GM19239 (cell line): Measurements from ENCODE around the gene TMEFF2.

Experiments
- DNase-seq: peaks from one replicate; pipeline ENCODE4 v3.0.0; 2011; ENCODE audit warnings: low spot score; ENCODE audit not compliant: insufficient read length
- FAIRE-seq: peaks from 2 replicates; lab custom pipeline; 2011; peaks lifted over from hg19 to GRCh38; lab: Jason Lieb, UNC

The TMEFF2 gene

GRCh38 chr2:192186806-192187205, 7.9 kb downstream of the TMEFF2 start:
- DNase-seq: no peak
- no peak for FAIRE-seq

- DNase-seq (no peak), FAIRE-seq (no peak)
Measured at GRCh38 chr2:192184349-192184748, 10.4 kb downstream of the TMEFF2 start.

GRCh38 chr2:192183296-192183695, 11.4 kb downstream of the TMEFF2 start:
- no peak for DNase-seq
- no peak for FAIRE-seq

- FAIRE-seq (no peak), DNase-seq (no peak)
Measured at GRCh38 chr2:192166946-192167345, 27.8 kb downstream of the TMEFF2 start.

GRCh38 chr2:192165842-192166241, 28.9 kb downstream of the TMEFF2 start:
- DNase-seq: no peak
- FAIRE-seq: no peak

- DNase-seq (peak; percentile 4), FAIRE-seq (peak; percentile 58)
Measured at GRCh38 chr2:192162392-192163042, 32.2 kb downstream of the TMEFF2 start.

GRCh38 chr2:192161656-192162290, 33.0 kb downstream of the TMEFF2 start:
- DNase-seq (no peak), FAIRE-seq (no peak)

GRCh38 chr2:192159736-192160135, 35.0 kb downstream of the TMEFF2 start:
- DNase-seq: no peak

GRCh38 chr2:192159208-192159607, 35.5 kb downstream of the TMEFF2 start:
- FAIRE-seq (no peak), DNase-seq (no peak)

More at GRCh38 chr2:192159736-192160135, 35.0 kb downstream of the TMEFF2 start:
- no peak for FAIRE-seq

GRCh38 chr2:192157776-192158175, 37.0 kb downstream of the TMEFF2 start:
- no peak for DNase-seq
- FAIRE-seq: no peak

- DNase-seq (no peak), FAIRE-seq (no peak)
Measured at GRCh38 chr2:192155511-192156118, 39.1 kb downstream of the TMEFF2 start.

- no peak for DNase-seq
- no peak for FAIRE-seq
Measured at GRCh38 chr2:192153561-192153960, 41.2 kb downstream of the TMEFF2 start.

GRCh38 chr2:192151853-192152252, 42.9 kb downstream of the TMEFF2 start:
- DNase-seq: no peak
- no peak for FAIRE-seq

- DNase-seq: no peak
- no peak for FAIRE-seq
Measured at GRCh38 chr2:192150166-192150565, 44.6 kb downstream of the TMEFF2 start.

- DNase-seq (no peak), FAIRE-seq (no peak)
Measured at GRCh38 chr2:192148620-192149321, 46.0 kb downstream of the TMEFF2 start.

GRCh38 chr2:192148241-192148619, 46.5 kb downstream of the TMEFF2 start:
- DNase-seq (no peak), FAIRE-seq (no peak)

- DNase-seq (no peak), FAIRE-seq (no peak)
Measured at GRCh38 chr2:192146069-192147015, 48.4 kb downstream of the TMEFF2 start.

- DNase-seq: no peak
- no peak for FAIRE-seq
Measured at GRCh38 chr2:192145496-192145895, 49.2 kb downstream of the TMEFF2 start.

- DNase-seq (no peak), FAIRE-seq (no peak)
Measured at GRCh38 chr2:192140236-192140839, 54.4 kb downstream of the TMEFF2 start.

GRCh38 chr2:192139813-192140212, 54.9 kb downstream of the TMEFF2 start:
- DNase-seq (no peak), FAIRE-seq (no peak)
